ENCODE results near the gene AGER. TPM values are rescaled to one million over a fixed set of nuclear protein-coding genes. Genes with fewer than 3 reads are reported as not detected.
A peak's percentile ranks its signal among the peaks of the same experiment; 100 is the strongest.

Gene AGER
- total RNA-seq, 1 donor from 2014 or later: 1,590 TPM

DNA sequence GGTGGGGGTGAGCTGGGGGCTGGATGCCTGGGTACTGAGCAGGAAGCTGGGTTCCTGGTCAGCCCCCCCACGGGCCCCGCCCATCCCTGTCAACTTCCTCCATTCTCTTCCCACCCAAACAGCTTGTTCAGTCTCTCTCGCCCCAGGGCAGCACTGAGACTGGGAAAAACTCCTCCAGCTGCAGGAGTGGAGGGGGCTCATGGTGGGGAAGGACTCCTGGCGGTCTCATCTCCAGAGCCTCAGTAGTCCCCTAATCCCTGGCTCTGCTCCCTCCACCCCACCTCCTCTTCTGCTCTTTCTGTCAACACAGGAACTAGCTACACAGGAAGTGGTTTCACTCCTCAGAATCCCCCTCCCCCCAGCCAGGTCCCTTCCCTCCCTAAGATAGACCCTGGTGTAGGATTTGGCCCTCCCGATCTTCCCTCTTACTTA, 8.6 kb upstream of the AGER start, which contains the start of gene GPSM3:
GPSM3 (minus strand) TSS at position 36 of the 432 bp plus-strand sequence. CDS start 130 bp downstream, outside the sequence.
- Histone ChIP-seq H3K9me3 (no peaks in the 10 kb centered on the region), H3K27me3 (no peaks in the 10 kb centered on the region), H3K4me3 (peak within 1 kb of the TSS; percentile 66), H3K36me3 (peaks cover 3% of the 10 kb centered on the region), H3K4me1 (peaks cover 56% of the 10 kb centered on the region), H3K27ac (peak within 1 kb of the TSS; percentile 91)
- TF ChIP-seq, protein P1, sequence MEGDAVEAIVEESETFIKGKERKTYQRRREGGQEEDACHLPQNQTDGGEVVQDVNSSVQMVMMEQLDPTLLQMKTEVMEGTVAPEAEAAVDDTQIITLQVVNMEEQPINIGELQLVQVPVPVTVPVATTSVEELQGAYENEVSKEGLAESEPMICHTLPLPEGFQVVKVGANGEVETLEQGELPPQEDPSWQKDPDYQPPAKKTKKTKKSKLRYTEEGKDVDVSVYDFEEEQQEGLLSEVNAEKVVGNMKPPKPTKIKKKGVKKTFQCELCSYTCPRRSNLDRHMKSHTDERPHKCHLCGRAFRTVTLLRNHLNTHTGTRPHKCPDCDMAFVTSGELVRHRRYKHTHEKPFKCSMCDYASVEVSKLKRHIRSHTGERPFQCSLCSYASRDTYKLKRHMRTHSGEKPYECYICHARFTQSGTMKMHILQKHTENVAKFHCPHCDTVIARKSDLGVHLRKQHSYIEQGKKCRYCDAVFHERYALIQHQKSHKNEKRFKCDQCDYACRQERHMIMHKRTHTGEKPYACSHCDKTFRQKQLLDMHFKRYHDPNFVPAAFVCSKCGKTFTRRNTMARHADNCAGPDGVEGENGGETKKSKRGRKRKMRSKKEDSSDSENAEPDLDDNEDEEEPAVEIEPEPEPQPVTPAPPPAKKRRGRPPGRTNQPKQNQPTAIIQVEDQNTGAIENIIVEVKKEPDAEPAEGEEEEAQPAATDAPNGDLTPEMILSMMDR (IDR thresholded peaks at IDR 0.05): no peak
- intact Hi-C loops (cut with DNase I): no loop called here
- ATAC-seq: no peak
- peak; percentile 88 for DNase-seq

- TF ChIP-seq, protein P1 (IDR thresholded peaks at IDR 0.05): no peak
- ATAC-seq (no peak), DNase-seq (no peak)
- Histone ChIP-seq H3K36me3 (peaks cover 9% of the 10 kb centered on the region), H3K9me3 (no peaks in the 10 kb centered on the region), H3K27ac (peak overlapping the region; percentile 91), H3K27me3 (no peaks in the 10 kb centered on the region), H3K4me3 (peak overlapping the region; percentile 66), H3K4me1 (peaks cover 53% of the 10 kb centered on the region)
- intact Hi-C loops (cut with DNase I): no loop called here
These were observed 7.9 kb upstream of the AGER start for GRCh38 chr6:32191696-32192607.

- TF ChIP-seq, protein P1 (IDR thresholded peaks at IDR 0.05): no peak
- no peaks in the 10 kb centered on the region for H3K9me3 ChIP-seq
- DNase-seq (no peak), ATAC-seq (no peak)
- peaks cover 16% of the 10 kb centered on the region for H3K36me3 ChIP-seq
- H3K27me3 ChIP-seq: no peaks in the 10 kb centered on the region
- peak overlapping the region; percentile 66 for H3K4me3 ChIP-seq
- H3K4me1 ChIP-seq: peaks cover 56% of the 10 kb centered on the region
- H3K27ac ChIP-seq: peak overlapping the region; percentile 91
- intact Hi-C loops (cut with DNase I): no loop called here
These were observed 7.0 kb upstream of the AGER start for GRCh38 chr6:32190911-32191677.

DNA sequence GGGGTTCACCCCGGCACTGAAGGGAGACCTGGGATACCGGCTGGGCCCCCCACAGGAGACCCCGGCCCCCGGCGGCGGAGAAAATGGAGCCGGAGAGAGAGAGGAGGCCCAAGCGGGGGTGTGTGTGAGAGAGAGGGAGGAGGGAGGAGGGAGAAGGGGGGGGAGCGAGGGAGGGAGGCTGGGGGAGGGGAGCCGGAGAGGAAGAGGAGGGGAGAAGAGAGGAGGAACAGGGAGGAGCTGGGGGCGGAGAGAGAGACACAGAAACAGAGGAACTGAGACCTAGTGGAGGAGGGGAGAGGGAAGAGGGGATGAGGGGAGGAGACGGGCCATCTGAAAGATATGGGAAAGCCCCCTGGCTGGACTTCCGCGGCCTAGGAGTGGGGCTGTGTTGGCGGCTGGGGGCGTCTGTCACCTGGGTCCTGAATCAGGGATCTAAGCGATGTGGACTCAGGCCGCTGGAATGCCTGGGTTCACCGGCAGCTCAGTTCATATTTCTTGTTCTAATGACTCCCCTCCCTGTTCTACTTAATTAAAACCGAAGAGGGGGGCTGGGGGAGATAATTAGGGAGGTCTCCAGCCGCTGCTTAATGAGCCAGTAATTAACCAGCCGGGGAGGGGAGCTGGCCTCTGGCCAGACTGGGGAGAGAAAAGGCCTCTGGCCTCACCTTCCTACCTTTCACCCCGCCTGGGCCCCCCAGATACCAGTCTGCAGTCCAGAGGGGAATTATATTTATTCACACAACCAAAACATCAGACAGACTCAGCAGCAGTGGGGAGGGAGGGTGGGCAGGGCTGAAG, 6.2 kb upstream of the AGER start, which contains the start of gene PBX2:
PBX2 (minus strand) TSS at position 149 of the 798 bp plus-strand sequence. CDS start 287 bp downstream, outside the sequence.
- intact Hi-C loops (cut with DNase I): no loop called here
- TF ChIP-seq, protein P1 (IDR thresholded peaks at IDR 0.05): no peak
- ATAC-seq (peak; percentile 86), DNase-seq (peak; percentile 93)
- Histone ChIP-seq H3K4me3 (peak within 1 kb of the TSS; percentile 66), H3K9me3 (no peaks in the 10 kb centered on the region), H3K27me3 (no peaks in the 10 kb centered on the region), H3K27ac (peak within 1 kb of the TSS; percentile 91), H3K36me3 (peaks cover 16% of the 10 kb centered on the region), H3K4me1 (peaks cover 59% of the 10 kb centered on the region)

- intact Hi-C loops (cut with DNase I): no loop called here
- Histone ChIP-seq H3K36me3 (peaks cover 16% of the 10 kb centered on the region), H3K4me1 (peaks cover 53% of the 10 kb centered on the region), H3K9me3 (no peaks in the 10 kb centered on the region), H3K4me3 (peak overlapping the region; percentile 66), H3K27ac (peak overlapping the region; percentile 91), H3K27me3 (no peaks in the 10 kb centered on the region)
- TF ChIP-seq, protein P1 (IDR thresholded peaks at IDR 0.05): no peak
- ATAC-seq: no peak
- DNase-seq: no peak
These were observed 5.6 kb upstream of the AGER start for GRCh38 chr6:32189742-32190053.

Measured in upper lobe of right lung (tissue), 1 donor.